CD8-positive, alpha-beta memory T cell (primary cell): ENCODE data around the gene KCNS3. TPM values are rescaled to one million over a fixed set of nuclear protein-coding genes. Genes with fewer than 3 reads are reported as not detected.

Experiments used
- CTCF ChIA-PET: fragments of 350-600 bp; sonication (Branson Sonifier 250); formaldehyde crosslinking; loops from one replicate; lab custom pipeline; 2021; ENCODE audit warnings: antibody characterized with exemption; lab: Charles Lee
- POLR2A ChIA-PET: fragments of 350-600 bp; sonication (Branson Sonifier 250); formaldehyde crosslinking; loops from one replicate; lab custom pipeline; 2021; ENCODE audit warnings: antibody characterized with exemption; lab: Charles Lee
- DNase-seq, 5 donors: peaks; one replicate each; pipeline versions ENCODE4 v3.0.0 to v3.0.0-alpha.2; 2020 to 2022; ENCODE audit warnings: mixed read lengths in 1 of 5
- H3K27ac ChIP-seq: one replicate; pipeline ENCODE4 v1.7.0; 2013; ENCODE audit warnings: low read depth, mild to moderate bottlenecking, low read length, moderate library complexity
- H3K27me3 ChIP-seq: 2 replicates; pipeline ENCODE4 v1.7.0; 2013; ENCODE audit warnings: low read length, mild to moderate bottlenecking; ENCODE audit not compliant: insufficient read depth, poor library complexity, severe bottlenecking
- H3K36me3 ChIP-seq: 2 replicates; pipeline ENCODE4 v1.7.0; 2013; ENCODE audit warnings: mild to moderate bottlenecking, low read length, moderate library complexity; ENCODE audit not compliant: insufficient read depth
- H3K4me1 ChIP-seq: 2 replicates; pipeline ENCODE4 v1.7.0; 2013; ENCODE audit warnings: mild to moderate bottlenecking, low read length, moderate library complexity; ENCODE audit not compliant: insufficient read depth
- H3K4me3 ChIP-seq: 2 replicates; pipeline ENCODE4 v1.7.0; 2013; ENCODE audit warnings: mild to moderate bottlenecking, low read length
- H3K9me3 ChIP-seq: 2 replicates; pipeline ENCODE4 v1.7.0; 2013; ENCODE audit warnings: mild to moderate bottlenecking, low read length
- H3K27ac Mint-ChIP-seq, 8 donors: one replicate each; pipeline ENCODE4 v1.8.0; 2020 to 2021; ENCODE audit warnings: mixed read lengths in 8 of 8, mild to moderate bottlenecking in 6 of 8, inconsistent platforms in 3 of 8, moderate library complexity in 3 of 8
- H3K27me3 Mint-ChIP-seq, 2 donors: one replicate each; pipeline ENCODE4 v1.8.0; 2020 to 2021; ENCODE audit warnings: mixed read lengths in 2 of 2, mild to moderate bottlenecking in 1 of 2, moderate library complexity in 1 of 2
- H3K36me3 Mint-ChIP-seq, 3 donors: one replicate each; pipeline ENCODE4 v1.8.0; 2020 to 2021; ENCODE audit warnings: mixed read lengths in 3 of 3, inconsistent platforms in 1 of 3, mild to moderate bottlenecking in 1 of 3
- H3K4me1 Mint-ChIP-seq, 3 donors: one replicate each; pipeline ENCODE4 v1.8.0; 2020 to 2021; ENCODE audit warnings: mixed read lengths in 3 of 3, inconsistent platforms in 1 of 3, mild to moderate bottlenecking in 1 of 3
- H3K4me3 Mint-ChIP-seq, 7 donors: one replicate each; pipeline ENCODE4 v1.8.0; 2020 to 2021; ENCODE audit warnings: mixed read lengths in 7 of 7, mild to moderate bottlenecking in 6 of 7, moderate library complexity in 4 of 7, inconsistent platforms in 2 of 7
- H3K9me3 Mint-ChIP-seq, 5 donors: one replicate each; pipeline ENCODE4 v1.8.0; 2020 to 2022; ENCODE audit warnings: mixed read lengths in 5 of 5, mild to moderate bottlenecking in 3 of 5, moderate library complexity in 2 of 5, inconsistent platforms in 1 of 5
- polyA plus RNA-seq: library from polyadenylated mRNA; unstranded; fragments of 300-500 nt; fragmentation: Illumina TruSeq; gene quantifications from one replicate; pipeline ENCODE4 v1.2.3, GENCODE V29; 2021
- total RNA-seq, 2 experiments: library from RNA; stranded (reverse); gene quantifications; one replicate each; pipeline ENCODE4 v1.2.3, GENCODE V29; 2021

KCNS3 gene
- total and polyA plus RNA-seq, 3 experiments from 2014 or later = not detected

DNA sequence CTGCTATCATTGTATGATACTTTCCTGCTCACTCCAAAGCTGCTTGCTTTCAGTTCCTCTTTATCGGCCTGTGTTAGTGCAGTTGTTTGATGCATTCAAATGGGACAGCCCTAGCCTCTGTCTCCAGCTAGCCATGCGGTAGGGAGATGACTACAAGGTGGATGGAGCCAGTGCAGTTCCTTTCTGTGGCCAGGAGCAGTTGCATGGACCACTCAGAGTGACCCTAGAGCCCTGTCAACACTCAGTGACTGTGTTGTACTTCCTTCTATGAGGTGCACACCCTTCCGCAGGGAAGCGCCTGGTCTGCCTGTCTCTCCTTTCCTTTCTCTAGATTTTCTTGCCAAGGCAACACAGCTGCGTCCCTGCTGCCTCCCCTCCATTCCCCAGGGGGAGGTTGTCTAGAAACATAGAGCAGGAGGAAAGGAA lies 33.8 kb downstream of the KCNS3 start:
- ChIA-PET CTCF (no interaction called here), POLR2A (no interaction called here)
- Mint-ChIP-seq H3K36me3 (no peaks in the 10 kb centered on the region), H3K4me1 (no peaks in the 10 kb centered on the region), H3K9me3 (peaks cover 0 to 7% (median 3%) of the 10 kb centered on the region in 5 donors), H3K27me3 (peaks cover 4 to 14% of the 10 kb centered on the region in 2 donors), H3K4me3 (no peak overlapping the region), H3K27ac (no peak overlapping the region)
- H3K27ac ChIP-seq = no peak overlapping the region
- no peaks in the 10 kb centered on the region for H3K27me3 ChIP-seq
- DNase-seq = no peak
- no peaks in the 10 kb centered on the region for H3K4me1 ChIP-seq
- no peaks in the 10 kb centered on the region for H3K36me3 ChIP-seq
- no peak overlapping the region for H3K4me3 ChIP-seq
- H3K9me3 ChIP-seq = no peaks in the 10 kb centered on the region

DNA sequence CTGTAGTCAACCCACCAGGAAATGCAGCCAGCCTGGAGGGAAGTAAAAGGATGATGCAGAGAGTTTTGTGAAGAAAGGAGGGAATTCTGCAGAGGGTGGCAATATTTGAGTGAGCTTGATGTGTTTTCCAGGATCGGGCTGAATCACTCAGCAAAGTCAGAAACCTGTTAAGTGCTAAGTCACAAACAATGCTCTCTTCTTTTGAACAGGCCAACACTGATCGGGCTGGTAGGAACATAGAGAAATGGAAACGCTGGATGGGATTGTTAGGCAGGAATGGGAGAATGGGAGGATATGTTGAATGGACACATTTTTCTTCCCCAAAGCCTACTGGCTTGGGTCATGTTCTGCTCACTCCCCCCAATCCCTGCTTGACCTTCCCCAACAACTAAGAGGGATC lies 36.6 kb downstream of the KCNS3 start:
- no peaks in the 10 kb centered on the region for H3K36me3 ChIP-seq
- H3K4me1 ChIP-seq = no peaks in the 10 kb centered on the region
- Mint-ChIP-seq H3K27me3 (peaks cover 0 to 14% of the 10 kb centered on the region in 2 donors), H3K36me3 (no peaks in the 10 kb centered on the region), H3K9me3 (peaks cover 0 to 2% (median 0%) of the 10 kb centered on the region in 5 donors), H3K4me3 (no peak overlapping the region), H3K4me1 (no peaks in the 10 kb centered on the region), H3K27ac (no peak overlapping the region)
- no peaks in the 10 kb centered on the region for H3K27me3 ChIP-seq
- H3K27ac ChIP-seq = no peak overlapping the region
- POLR2A ChIA-PET = no interaction called here
- no peak overlapping the region for H3K4me3 ChIP-seq
- DNase-seq = no peak
- no peaks in the 10 kb centered on the region for H3K9me3 ChIP-seq
- CTCF ChIA-PET = no interaction called here

DNA sequence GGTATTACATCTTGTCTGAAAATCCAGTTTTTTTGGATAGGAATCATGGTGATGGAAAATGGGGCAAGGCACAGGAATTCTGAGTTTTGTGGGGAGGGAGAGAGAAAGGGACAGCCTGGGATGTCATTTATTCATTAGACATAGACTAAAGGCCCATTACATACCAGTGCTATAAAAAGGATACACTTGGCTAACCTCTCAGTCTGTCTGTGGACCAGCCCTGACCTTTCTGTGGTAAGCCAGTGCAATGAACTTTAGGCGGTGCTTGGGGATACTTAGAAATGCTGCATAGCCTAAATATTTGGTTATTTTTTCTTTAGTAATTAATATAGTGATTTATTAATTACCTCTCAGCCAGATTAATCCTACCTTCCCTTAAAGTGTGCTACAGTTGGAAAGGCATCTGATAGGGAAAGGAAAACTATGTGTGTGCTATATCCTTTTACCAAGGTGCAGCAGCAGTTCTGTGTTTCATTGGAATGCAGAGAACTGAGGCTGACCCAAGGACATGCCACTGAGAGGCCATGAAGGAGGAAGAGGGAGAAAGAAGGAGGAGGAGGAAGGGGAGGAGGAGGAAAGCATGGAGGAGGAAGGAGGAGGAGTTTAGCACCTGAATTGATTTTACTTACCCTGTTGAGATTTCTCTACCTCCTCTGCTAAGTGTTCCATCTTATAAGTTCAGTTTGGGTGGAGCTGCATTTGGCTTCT lies 37.5 kb downstream of the KCNS3 start:
- ChIA-PET CTCF (no interaction called here), POLR2A (no interaction called here)
- no peaks in the 10 kb centered on the region for H3K9me3 ChIP-seq
- Mint-ChIP-seq H3K4me1 (no peaks in the 10 kb centered on the region), H3K27ac (no peak overlapping the region), H3K4me3 (no peak overlapping the region), H3K9me3 (peaks cover 0 to 2% (median 0%) of the 10 kb centered on the region in 5 donors), H3K36me3 (no peaks in the 10 kb centered on the region), H3K27me3 (peaks cover 0 to 12% of the 10 kb centered on the region in 2 donors)
- H3K36me3 ChIP-seq = no peaks in the 10 kb centered on the region
- H3K4me3 ChIP-seq = no peak overlapping the region
- H3K27ac ChIP-seq = no peak overlapping the region
- H3K4me1 ChIP-seq = no peaks in the 10 kb centered on the region
- no peaks in the 10 kb centered on the region for H3K27me3 ChIP-seq
- no peak for DNase-seq

DNA sequence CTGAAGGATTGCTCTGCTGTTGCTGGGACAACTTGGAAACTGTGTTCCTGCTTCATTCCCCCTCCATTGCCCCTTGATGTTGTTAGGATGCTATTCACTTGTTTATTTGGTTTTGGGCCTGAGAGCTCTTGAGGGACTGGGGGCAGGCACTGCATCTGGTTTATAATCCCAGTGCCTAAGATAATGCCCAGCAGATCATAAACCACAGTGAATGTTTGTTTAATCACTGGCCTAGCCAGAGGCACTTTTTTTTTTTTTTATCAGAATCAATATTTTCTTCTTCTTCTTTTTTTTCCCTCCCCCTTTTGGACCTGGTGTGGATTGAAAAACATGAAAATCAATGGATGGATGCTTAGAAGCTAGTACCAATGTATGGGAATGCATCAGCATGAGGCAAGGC lies 38.1 kb downstream of the KCNS3 start:
- ChIA-PET CTCF (no interaction called here), POLR2A (no interaction called here)
- peaks cover 0 to 10% of the 10 kb centered on the region in 2 donors for H3K27me3 Mint-ChIP-seq
- Histone ChIP-seq H3K4me3 (no peak overlapping the region), H3K27me3 (no peaks in the 10 kb centered on the region), H3K27ac (no peak overlapping the region), H3K36me3 (no peaks in the 10 kb centered on the region), H3K9me3 (no peaks in the 10 kb centered on the region), H3K4me1 (no peaks in the 10 kb centered on the region)
- no peak overlapping the region for H3K4me3 Mint-ChIP-seq
- H3K27ac Mint-ChIP-seq = no peak overlapping the region
- H3K9me3 Mint-ChIP-seq = peaks cover 0 to 2% (median 0%) of the 10 kb centered on the region in 5 donors
- no peak for DNase-seq
- H3K4me1 Mint-ChIP-seq = no peaks in the 10 kb centered on the region
- no peaks in the 10 kb centered on the region for H3K36me3 Mint-ChIP-seq

DNA sequence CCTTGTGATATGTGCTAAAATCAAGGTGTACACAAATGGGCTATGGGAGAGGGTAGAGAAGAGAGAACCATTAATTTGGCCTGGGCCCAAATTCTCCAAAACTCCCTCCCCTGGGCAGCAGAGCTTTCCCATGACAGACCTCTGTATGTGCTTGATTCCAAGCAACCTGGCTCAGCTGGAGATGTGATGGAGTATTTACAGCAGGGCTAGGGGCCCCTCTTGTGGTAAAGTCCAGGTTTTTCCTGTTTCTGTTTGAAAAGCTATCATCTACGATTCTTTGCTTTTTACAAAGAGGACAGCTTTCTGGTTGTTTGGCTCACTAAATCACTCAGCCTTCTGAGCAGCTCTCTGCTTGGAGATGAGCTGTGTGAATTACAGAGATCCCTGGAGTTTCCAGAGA lies 40.3 kb downstream of the KCNS3 start:
- H3K27me3 Mint-ChIP-seq = peaks cover 0 to under 1% of the 10 kb centered on the region in 2 donors
- no peaks in the 10 kb centered on the region for H3K36me3 ChIP-seq
- CTCF ChIA-PET = no interaction called here

DNA sequence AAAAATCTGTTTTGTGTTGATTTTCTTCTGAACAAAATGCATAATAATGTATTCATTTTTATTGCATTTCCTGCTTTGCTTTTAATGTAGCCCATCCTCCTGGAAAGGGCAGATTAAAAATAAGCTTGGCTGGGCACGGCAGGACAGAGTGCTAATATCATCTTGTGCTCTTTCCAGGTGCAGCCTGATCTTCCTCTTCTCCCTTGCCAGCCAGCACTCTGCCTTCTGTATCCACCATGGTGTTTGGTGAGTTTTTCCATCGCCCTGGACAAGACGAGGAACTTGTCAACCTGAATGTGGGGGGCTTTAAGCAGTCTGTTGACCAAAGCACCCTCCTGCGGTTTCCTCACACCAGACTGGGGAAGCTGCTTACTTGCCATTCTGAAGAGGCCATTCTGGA lies 52.3 kb downstream of the KCNS3 start:
- peaks cover 0 to 8% (median 5%) of the 10 kb centered on the region in 5 donors for H3K9me3 Mint-ChIP-seq
- H3K36me3 ChIP-seq = no peaks in the 10 kb centered on the region
- H3K9me3 ChIP-seq = no peaks in the 10 kb centered on the region
- CTCF ChIA-PET = no interaction called here
- DNase-seq = no peak
- H3K4me3 Mint-ChIP-seq = no peak overlapping the region
- H3K27me3 Mint-ChIP-seq = peaks cover 3 to 11% of the 10 kb centered on the region in 2 donors
- H3K27ac Mint-ChIP-seq = no peak overlapping the region
- no peaks in the 10 kb centered on the region for H3K27me3 ChIP-seq
- H3K4me3 ChIP-seq = no peak overlapping the region
- no peaks in the 10 kb centered on the region for H3K4me1 Mint-ChIP-seq
- H3K27ac ChIP-seq = no peak overlapping the region
- H3K4me1 ChIP-seq = no peaks in the 10 kb centered on the region
- POLR2A ChIA-PET = no interaction called here
- H3K36me3 Mint-ChIP-seq = no peaks in the 10 kb centered on the region

More for the DNA sequence above, 40.3 kb downstream of the KCNS3 start:
- Mint-ChIP-seq H3K4me3 (no peak overlapping the region), H3K36me3 (no peaks in the 10 kb centered on the region), H3K4me1 (no peaks in the 10 kb centered on the region), H3K27ac (peak overlapping the region in 1 of 8 donors; percentile 18), H3K9me3 (peaks cover 0 to 2% (median 0%) of the 10 kb centered on the region in 5 donors)
- Histone ChIP-seq H3K4me3 (no peak overlapping the region), H3K27me3 (no peaks in the 10 kb centered on the region), H3K9me3 (no peaks in the 10 kb centered on the region), H3K27ac (no peak overlapping the region), H3K4me1 (no peaks in the 10 kb centered on the region)
- POLR2A ChIA-PET = no interaction called here
- DNase-seq = no peak

DNA sequence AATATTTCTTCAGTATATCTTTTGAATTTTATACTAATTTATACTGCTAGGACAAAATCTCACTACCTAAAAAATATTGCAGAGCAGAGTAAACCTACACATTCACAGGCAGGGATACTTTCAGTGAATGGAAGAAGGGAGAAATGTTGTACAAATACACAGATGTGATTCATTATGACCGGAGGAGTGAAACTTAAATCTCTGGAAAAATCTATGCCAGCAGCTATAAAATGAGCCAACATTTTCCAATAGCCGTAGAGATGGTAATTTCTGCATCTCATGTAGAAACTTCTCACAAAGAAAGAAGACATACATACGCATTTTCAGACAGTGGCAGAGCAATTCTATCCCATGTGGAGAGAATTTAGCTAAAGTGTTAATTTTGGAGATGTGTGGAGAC lies 54.8 kb downstream of the KCNS3 start:
- Histone ChIP-seq H3K9me3 (no peaks in the 10 kb centered on the region), H3K36me3 (no peaks in the 10 kb centered on the region), H3K27ac (no peak overlapping the region), H3K4me3 (no peak overlapping the region), H3K27me3 (no peaks in the 10 kb centered on the region), H3K4me1 (no peaks in the 10 kb centered on the region)
- no peaks in the 10 kb centered on the region for H3K36me3 Mint-ChIP-seq
- no peak overlapping the region for H3K4me3 Mint-ChIP-seq
- POLR2A ChIA-PET = no interaction called here
- no peak overlapping the region for H3K27ac Mint-ChIP-seq
- H3K4me1 Mint-ChIP-seq = no peaks in the 10 kb centered on the region
- H3K9me3 Mint-ChIP-seq = peaks cover 0 to 5% (median 0%) of the 10 kb centered on the region in 5 donors
- H3K27me3 Mint-ChIP-seq = peaks cover 11 to 14% of the 10 kb centered on the region in 2 donors
- no peak for DNase-seq
- CTCF ChIA-PET = no interaction called here

DNA sequence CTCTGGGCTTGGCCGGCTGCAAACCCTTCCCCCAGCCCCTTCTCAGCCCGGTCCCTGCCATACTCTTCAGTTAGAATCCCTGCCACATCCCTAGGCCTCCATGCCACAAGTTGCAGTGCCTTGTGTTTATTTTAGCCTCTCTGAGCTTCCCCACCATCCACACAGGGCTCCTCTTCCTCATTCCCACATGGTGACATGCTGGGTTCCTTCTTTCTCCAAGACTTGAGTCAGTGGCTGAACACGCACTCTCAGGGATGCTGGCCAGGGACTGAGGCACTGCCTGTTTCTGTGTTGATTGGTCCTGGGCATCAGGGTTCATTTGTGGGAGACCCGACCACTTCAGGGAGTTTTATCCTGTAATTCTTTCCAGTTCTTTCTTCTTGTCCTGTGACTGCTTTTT lies 56.3 kb downstream of the KCNS3 start:
- H3K4me3 ChIP-seq = no peak overlapping the region
- Mint-ChIP-seq H3K36me3 (no peaks in the 10 kb centered on the region), H3K9me3 (no peaks in the 10 kb centered on the region), H3K27ac (no peak overlapping the region), H3K4me3 (no peak overlapping the region), H3K4me1 (no peaks in the 10 kb centered on the region), H3K27me3 (peaks cover 11 to 14% of the 10 kb centered on the region in 2 donors)
- DNase-seq = no peak
- POLR2A ChIA-PET = no interaction called here
- H3K36me3 ChIP-seq = no peaks in the 10 kb centered on the region
- H3K9me3 ChIP-seq = no peaks in the 10 kb centered on the region
- H3K27me3 ChIP-seq = no peaks in the 10 kb centered on the region
- CTCF ChIA-PET = no interaction called here
- no peaks in the 10 kb centered on the region for H3K4me1 ChIP-seq
- H3K27ac ChIP-seq = no peak overlapping the region
